SU-DHL-6 (cell line): Measurements from ENCODE around the gene CMTR1.

Experiments used
- H2AFZ ChIP-seq: fragments of 200-600 bp; sonication (generic); 2 replicates; pipeline ENCODE4 v1.6.1; 2014; ENCODE audit warnings: low read depth, mild to moderate bottlenecking, moderate library complexity, mixed read lengths, antibody characterized with exemption, low read length; ENCODE audit not compliant: severe bottlenecking
- H3F3A ChIP-seq: fragments of 200-600 bp; shearing (Covaris generic); 2 replicates; pipeline ENCODE4 v1.6.0; 2016; ENCODE audit warnings: antibody characterized with exemption, mild to moderate bottlenecking; ENCODE audit not compliant: insufficient read depth
- H3K27ac ChIP-seq: fragments of 200-600 bp; sonication (generic); 2 replicates; pipeline ENCODE4 v1.5.1; 2016; ENCODE audit warnings: low read depth, mild to moderate bottlenecking, low read length, moderate library complexity, mixed read lengths
- H3K27me3 ChIP-seq: fragments of 200-600 bp; sonication (generic), shearing (Covaris generic); 2 replicates; pipeline ENCODE4 v1.6.0; 2014; ENCODE audit warnings: mild to moderate bottlenecking, low read length
- H3K36me3 ChIP-seq: fragments of 200-600 bp; sonication (generic); 2 replicates; pipeline ENCODE4 v1.6.1; 2014; ENCODE audit warnings: mild to moderate bottlenecking, low read length, mixed read lengths
- H3K4me2 ChIP-seq: fragments of 300-600, 200-600 bp; shearing (Covaris generic), sonication (generic); 2 replicates; pipeline ENCODE4 v1.6.0; 2014; ENCODE audit warnings: low read length, low read depth, mild to moderate bottlenecking; ENCODE audit not compliant: poor library complexity, severe bottlenecking
- H3K4me3 ChIP-seq: fragments of 200-600 bp; sonication (generic); 2 replicates; pipeline ENCODE4 v1.5.1; 2014; ENCODE audit warnings: antibody characterized with exemption, low read length, mild to moderate bottlenecking, mixed read lengths; ENCODE audit not compliant: insufficient read depth, poor library complexity, severe bottlenecking
- H3K79me2 ChIP-seq: fragments of 200-600 bp; sonication (generic); 2 replicates; pipeline ENCODE4 v1.6.1; 2014; ENCODE audit warnings: mild to moderate bottlenecking, low read length, moderate library complexity; ENCODE audit not compliant: insufficient read depth
- H3K9ac ChIP-seq: fragments of 200-600 bp; sonication (generic); 2 replicates; pipeline ENCODE4 v1.7.0; 2014; ENCODE audit warnings: mild to moderate bottlenecking, low read length
- H3K9me2 ChIP-seq: fragments of 200-600 bp; sonication (generic); replicated peaks from 2 replicates; pipeline ENCODE4 v1.6.1; 2014; ENCODE audit warnings: low read length; ENCODE audit not compliant: insufficient read depth
- H3K9me3 ChIP-seq: fragments of 200-600 bp; sonication (generic); 2 replicates; pipeline ENCODE4 v1.6.1; 2014; ENCODE audit warnings: low read length, mixed read lengths; ENCODE audit not compliant: insufficient read depth
- H4K20me1 ChIP-seq: fragments of 200-600 bp; sonication (generic); 2 replicates; pipeline ENCODE4 v1.6.1; 2014; ENCODE audit warnings: low read depth, mild to moderate bottlenecking, antibody characterized with exemption, low read length, moderate library complexity, mixed read lengths
- CTCF ChIP-seq: fragments of 200-600 bp; sonication (generic); IDR thresholded peaks from one replicate; pipeline ENCODE4 v1.5.1; 2017; ENCODE audit warnings: antibody characterized with exemption, mild to moderate bottlenecking, low read length, moderate library complexity; ENCODE audit not compliant: insufficient read depth, poor library complexity, severe bottlenecking
- EZH2phosphoT487 ChIP-seq: fragments of 200-600 bp; sonication (generic), shearing (Covaris generic); conservative IDR thresholded peaks from 2 replicates; pipeline ENCODE4 v1.6.1; 2018; ENCODE audit warnings: mild to moderate bottlenecking, antibody characterized with exemption, low read length, moderate library complexity, mixed read lengths

Gene CMTR1

GRCh38 chr6:37454420-37455140 is 21.6 kb downstream of the CMTR1 start:
- Histone ChIP-seq H3F3A (no peaks in the 10 kb centered on the region), H3K9ac (no peak overlapping the region), H3K79me2 (no peaks in the 10 kb centered on the region), H3K9me2 (no peaks in the 10 kb centered on the region), H3K9me3 (no peaks in the 10 kb centered on the region), H3K4me2 (no peak overlapping the region), H4K20me1 (no peaks in the 10 kb centered on the region), H3K4me3 (no peak overlapping the region), H3K36me3 (no peaks in the 10 kb centered on the region), H3K27me3 (no peaks in the 10 kb centered on the region), H3K27ac (no peak overlapping the region), H2AFZ (no peak overlapping the region)
- TF ChIP-seq CTCF (no peak), EZH2phosphoT487 (no peak)

GRCh38 chr6:37456126-37456525 is 23.1 kb downstream of the CMTR1 start:
- Histone ChIP-seq H3K27me3 (no peaks in the 10 kb centered on the region), H3K36me3 (no peaks in the 10 kb centered on the region), H3K27ac (no peak overlapping the region), H3K79me2 (no peaks in the 10 kb centered on the region), H4K20me1 (no peaks in the 10 kb centered on the region), H2AFZ (no peak overlapping the region), H3K4me2 (no peak overlapping the region), H3K4me3 (no peak overlapping the region), H3F3A (no peaks in the 10 kb centered on the region), H3K9me2 (no peaks in the 10 kb centered on the region), H3K9me3 (no peaks in the 10 kb centered on the region), H3K9ac (no peak overlapping the region)
- TF ChIP-seq EZH2phosphoT487 (no peak), CTCF (no peak)

DNA sequence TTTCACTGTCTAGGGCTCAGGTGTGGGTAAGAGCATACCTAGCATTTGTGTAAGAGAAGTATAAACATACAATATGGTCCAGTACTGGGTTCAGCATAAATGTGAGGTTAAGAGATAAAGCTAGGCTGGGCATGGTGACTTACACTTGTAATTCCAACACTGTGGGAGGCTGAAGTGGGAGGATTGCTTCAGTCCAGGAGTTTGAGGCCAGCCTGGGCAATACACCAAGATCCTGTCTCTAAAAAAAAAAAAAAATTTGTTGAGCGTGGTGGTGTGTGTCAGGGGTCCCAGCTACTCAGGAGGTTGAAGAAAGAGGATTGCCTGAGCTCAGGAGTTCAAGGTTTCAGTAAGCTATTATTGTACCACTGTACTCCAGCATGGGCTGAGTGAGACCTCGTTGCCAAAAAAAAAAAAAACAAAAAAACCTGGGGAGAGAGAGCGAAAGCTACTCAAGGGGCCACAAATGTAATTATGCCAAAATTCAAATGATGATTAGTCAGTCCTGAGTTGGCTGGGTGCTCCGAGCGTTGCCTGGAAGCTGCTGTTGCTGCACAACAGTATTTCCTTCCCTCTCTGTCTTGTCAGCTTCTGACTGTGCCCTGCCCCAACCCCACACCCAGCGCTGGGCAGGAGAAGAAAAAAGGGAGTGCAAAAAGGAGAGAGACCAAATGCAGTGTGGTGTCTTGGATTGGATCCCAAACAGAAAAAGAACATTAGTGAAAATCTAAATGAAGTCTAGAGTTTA is 24.0 kb downstream of the CMTR1 start:
- no peaks in the 10 kb centered on the region for H3K79me2 ChIP-seq
- H3K27me3 ChIP-seq = no peaks in the 10 kb centered on the region
- H3K4me3 ChIP-seq = no peak overlapping the region
- no peaks in the 10 kb centered on the region for H3K9me2 ChIP-seq
- no peak overlapping the region for H2AFZ ChIP-seq
- no peaks in the 10 kb centered on the region for H3K36me3 ChIP-seq
- no peaks in the 10 kb centered on the region for H3K9me3 ChIP-seq
- no peaks in the 10 kb centered on the region for H3F3A ChIP-seq
- H4K20me1 ChIP-seq = no peaks in the 10 kb centered on the region
- TF ChIP-seq CTCF = no peak
- TF ChIP-seq EZH2phosphoT487 = no peak
- no peak overlapping the region for H3K9ac ChIP-seq
- no peak overlapping the region for H3K4me2 ChIP-seq
- no peak overlapping the region for H3K27ac ChIP-seq
